Activated CD4-positive, alpha-beta T cell treated with anti-CD3 and anti-CD28 coated beads, Interleukin-2, Interleukin-6, amounts not matched to agents 100 ng/mL and 50 ng/mL, durations not matched to agents 16 hours and 8 hours (primary cell): ENCODE results near the gene DNAH2.
"Not testable (repeated sequence)": the region's sequence is repeated elsewhere in the genome, so short reads cannot be mapped to it uniquely, and the experiment has no call there.

Experiments
- DNase-seq: peaks from one replicate; pipeline ENCODE4 v3.0.0-alpha.2; 2020

The DNAH2 gene

GRCh38 chr17:7780736-7781135, 63.2 kb downstream of the DNAH2 start:
- DNase-seq, result no peak

- no peak for DNase-seq
Measured at GRCh38 chr17:7781429-7781828, 63.9 kb downstream of the DNAH2 start.

GRCh38 chr17:7782240-7782639, 64.7 kb downstream of the DNAH2 start:
- no peak for DNase-seq

- no peak for DNase-seq
Measured at GRCh38 chr17:7786866-7787265, 69.3 kb downstream of the DNAH2 start.

- no peak for DNase-seq
Measured at GRCh38 chr17:7789131-7789530, 71.6 kb downstream of the DNAH2 start.

- DNase-seq, result no peak
Measured at GRCh38 chr17:7790150-7790549, 72.6 kb downstream of the DNAH2 start.

GRCh38 chr17:7792611-7793010, 75.1 kb downstream of the DNAH2 start:
- no peak for DNase-seq

GRCh38 chr17:7794075-7794663, 76.6 kb downstream of the DNAH2 start:
- no peak for DNase-seq

- no peak for DNase-seq
Measured at GRCh38 chr17:7797976-7798375, 80.4 kb downstream of the DNAH2 start.

- DNase-seq, result no peak
Measured at GRCh38 chr17:7798839-7799238, 81.3 kb downstream of the DNAH2 start.

GRCh38 chr17:7803981-7804380, 86.4 kb downstream of the DNAH2 start:
- no peak for DNase-seq

GRCh38 chr17:7806587-7806986, 89.0 kb downstream of the DNAH2 start:
- DNase-seq, result no peak

- no peak for DNase-seq
Measured at GRCh38 chr17:7807206-7807605, 89.7 kb downstream of the DNAH2 start.

- DNase-seq, result no peak
Measured at GRCh38 chr17:7809086-7809790, 91.7 kb downstream of the DNAH2 start.

GRCh38 chr17:7809791-7810343, 92.3 kb downstream of the DNAH2 start:
- not testable (repeated sequence) for DNase-seq

GRCh38 chr17:7811251-7811650, 93.7 kb downstream of the DNAH2 start:
- no peak for DNase-seq

GRCh38 chr17:7814969-7815368, 97.4 kb downstream of the DNAH2 start:
- DNase-seq, result no peak

- DNase-seq, result no peak
Measured at GRCh38 chr17:7816926-7817642, 99.5 kb downstream of the DNAH2 start.

GRCh38 chr17:7817643-7817964, 100.1 kb downstream of the DNAH2 start:
- no peak for DNase-seq

GRCh38 chr17:7818026-7818425, 100.5 kb downstream of the DNAH2 start:
- no peak for DNase-seq

GRCh38 chr17:7818746-7819645, 101.5 kb downstream of the DNAH2 start:
- DNase-seq, result no peak

GRCh38 chr17:7820231-7820630, 102.7 kb downstream of the DNAH2 start:
- no peak for DNase-seq

- no peak for DNase-seq
Measured at GRCh38 chr17:7822126-7822525, 104.6 kb downstream of the DNAH2 start.
